Measurements from ENCODE around the gene TMEM243. TPM values are rescaled to one million over a fixed set of nuclear protein-coding genes. Genes with fewer than 3 reads are reported as not detected.

The TMEM243 gene
- total and polyA plus RNA-seq, 2 of the 4 experiments (the other 2 are of a cell fraction), result 28.7 to 31.1 TPM

- H2AFZ ChIP-seq (replicated peaks; ENCODE audit: low read length, poor library complexity), result no peak overlapping the region
- H4K5ac ChIP-seq (ENCODE audit: low read depth, low read length), result no peak overlapping the region
- in situ Hi-C loops (cut with MboI; ENCODE audit: low sequenced_read_pairs), result no loop called here
- no peak overlapping the region for H3K27ac ChIP-seq (ENCODE audit: insufficient read depth, low read length)
- no peak for ATAC-seq (ENCODE audit: low read depth)
- H2AK9ac ChIP-seq (replicated peaks; ENCODE audit: low read depth, low read length, poor library complexity), result no peak overlapping the region
- intact Hi-C loops (cut with micrococcal nuclease), result loop anchor here (10.0 kb wide), 1 partner anchor 194 kb away; no protein-coding TSS in a partner anchor
- H3K4me2 ChIP-seq (ENCODE audit: low read depth, low read length), result no peak overlapping the region
- no peak overlapping the region for H3K56ac ChIP-seq (ENCODE audit: extremely low read depth, insufficient read depth, low read length)
- ChIA-PET POLR2A (ENCODE audit: unreplicated experiment) (no interaction called here), CTCF (no interaction called here)
- no peak overlapping the region for H3K4me3 ChIP-seq (ENCODE audit: insufficient read depth, low read depth, low read length)
- H3K4me1 ChIP-seq (ENCODE audit: control insufficient read depth, insufficient read depth, low read length), result no peaks in the 10 kb centered on the region
- H3K18ac ChIP-seq (ENCODE audit: low read depth, low read length), result no peak overlapping the region
- no peaks in the 10 kb centered on the region for H4K20me1 ChIP-seq (ENCODE audit: insufficient read depth, low read length)
- H3K79me1 ChIP-seq (ENCODE audit: low read depth in 1 of 2, low read length in 2 of 2), result peaks cover 3 to 14% of the 10 kb centered on the region in 2 experiments; a peak in 3 of 4 replicates
- H2BK5ac ChIP-seq (ENCODE audit: low read depth, low read length, poor library complexity, severe bottlenecking), result no peak overlapping the region
- H3K14ac ChIP-seq (replicated peaks; ENCODE audit: low read depth, low read length), result no peak overlapping the region
- H3K27me3 ChIP-seq (ENCODE audit: control insufficient read depth, insufficient read depth, low read length), result no peaks in the 10 kb centered on the region
- peaks cover 42% of the 10 kb centered on the region for H3K36me3 ChIP-seq (ENCODE audit: control insufficient read depth, insufficient read depth, low read length)
- H2AK5ac ChIP-seq (ENCODE audit: low read depth, low read length), result no peak overlapping the region
- no peak overlapping the region for H3K9ac ChIP-seq (ENCODE audit: low read depth, low read length)
- no peak overlapping the region for H3K23ac ChIP-seq (ENCODE audit: low read depth, low read length)
- H2BK15ac ChIP-seq (ENCODE audit: low read depth, low read length), result no peak overlapping the region
- TF ChIP-seq RFX5 (IDR thresholded peaks at IDR 0.05; ENCODE audit: low read depth, low read length) (no peak), ELK1 (IDR thresholded peaks at IDR 0.05; ENCODE audit: borderline replicate concordance, low read depth, low read length) (no peak), CHD1 (IDR thresholded peaks at IDR 0.05; ENCODE audit: low read depth, low read length) (no peak), MAFK (IDR thresholded peaks at IDR 0.05; ENCODE audit: low read depth, low read length) (no peak), RCOR1 (IDR thresholded peaks at IDR 0.05; ENCODE audit: insufficient replicate concordance, low read length) (no peak), CEBPB (IDR thresholded peaks at IDR 0.05; ENCODE audit: low read depth, low read length) (no peak), MXI1 (IDR thresholded peaks at IDR 0.05; ENCODE audit: borderline replicate concordance, low read depth, low read length) (no peak), BHLHE40 (IDR thresholded peaks at IDR 0.05; ENCODE audit: low read depth, low read length) (no peak), POLR2A (IDR thresholded peaks at IDR 0.05; ENCODE audit: low read depth, low read length) (no peak), SMC3 (IDR thresholded peaks at IDR 0.05; ENCODE audit: low read depth, low read length) (no peak), MAZ (IDR thresholded peaks at IDR 0.05; ENCODE audit: borderline replicate concordance, low read depth, low read length) (no peak), NFE2L2 (IDR thresholded peaks at IDR 0.05; ENCODE audit: low read depth, low read length) (no peak), RAD21 (IDR thresholded peaks at IDR 0.05; ENCODE audit: low read length) (no peak)
- H3K9me3 ChIP-seq (ENCODE audit: control insufficient read depth, insufficient read depth, low read length), result no peaks in the 10 kb centered on the region
- H2BK120ac ChIP-seq (ENCODE audit: low read depth, low read length), result no peak overlapping the region
- DNase-seq, result peak; percentile 2
- dilution Hi-C loops (cut with HindIII; ENCODE audit: low sequenced_read_pairs, unreplicated experiment), result no loop called here
- no CpG with 5 or more reads among the region's 3 CpGs for WGBS, 2 experiments (ENCODE audit: extremely low coverage in 2 of 2, insufficient read length in 1 of 2)
- no peak overlapping the region for H4K91ac ChIP-seq (ENCODE audit: insufficient read depth, low read depth, low read length)
- no peak overlapping the region for H3K4ac ChIP-seq (ENCODE audit: low read depth, low read length)
- H4K8ac ChIP-seq (ENCODE audit: low read depth in 2 of 2, low read length in 2 of 2), result no peak overlapping the region
- H2BK20ac ChIP-seq (ENCODE audit: low read depth, low read length), result no peak overlapping the region
- H3K9me1 ChIP-seq (ENCODE audit: insufficient read depth, low read length), result no peaks in the 10 kb centered on the region
- BruUV-seq (replicated peaks), result no TSS peak
Observed at GRCh38 chr7:87190783-87191182, 28.7 kb downstream of the TMEM243 start.

Measured in IMR-90 (cell line).